GM19099 (cell line): ENCODE data around the gene TMPRSS9.

Source experiments
- POLR2A ChIP-seq: IDR thresholded peaks from 3 replicates; pipeline ENCODE4 v1.6.1; 2011; ENCODE audit warnings: low read depth; ENCODE audit not compliant: insufficient read length; ENCODE audit errors: extremely low read depth

The TMPRSS9 gene

DNA sequence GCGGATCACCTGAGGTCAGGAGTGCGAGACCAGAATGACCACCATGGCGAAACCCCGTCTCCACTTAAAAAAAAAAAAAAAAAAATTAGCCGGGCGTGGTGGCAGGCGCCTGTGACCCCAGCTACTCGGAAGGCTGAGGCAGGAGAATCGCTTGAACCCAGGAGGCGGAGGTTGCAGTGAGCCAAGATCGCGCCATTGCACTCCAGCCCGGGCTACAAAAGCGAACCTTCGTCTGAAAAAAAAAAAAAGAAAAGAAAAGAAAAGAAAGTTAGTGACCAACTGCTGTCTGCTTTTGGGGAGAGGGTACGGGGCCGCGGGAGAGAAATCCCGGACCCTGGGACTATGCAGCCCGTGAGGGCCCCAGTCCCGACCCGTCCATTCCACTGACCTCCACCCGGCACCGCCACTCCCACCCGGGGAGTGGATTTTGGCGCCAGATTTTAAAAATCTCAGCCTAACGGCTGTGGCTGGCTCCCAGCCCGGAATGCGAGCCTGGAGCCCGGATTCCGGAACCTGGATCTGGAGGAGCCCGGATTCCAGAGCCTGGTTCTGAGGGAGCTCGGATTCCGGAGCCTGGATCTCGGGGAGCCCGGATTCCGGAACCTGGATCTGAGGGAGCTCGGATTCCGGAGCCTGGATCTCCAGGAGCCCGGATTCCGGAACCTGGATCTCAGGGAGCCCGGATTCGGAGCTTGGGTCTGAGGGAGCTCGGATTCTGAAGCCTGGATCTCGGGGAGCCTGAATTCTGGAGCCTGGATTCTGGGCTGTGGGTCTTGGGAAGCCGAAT is 102.8 kb downstream of the TMPRSS9 start:
- TF ChIP-seq POLR2A: no peak

GRCh38 chr19:2464389-2464788 is 104.3 kb downstream of the TMPRSS9 start:
- TF ChIP-seq POLR2A: no peak

GRCh38 chr19:2468596-2468995 is 108.5 kb downstream of the TMPRSS9 start:
- no peak for TF ChIP-seq POLR2A

GRCh38 chr19:2469102-2469914 is 109.2 kb downstream of the TMPRSS9 start:
- TF ChIP-seq POLR2A: no peak

GRCh38 chr19:2474232-2475017 is 114.4 kb downstream of the TMPRSS9 start:
- TF ChIP-seq POLR2A: no peak

DNA sequence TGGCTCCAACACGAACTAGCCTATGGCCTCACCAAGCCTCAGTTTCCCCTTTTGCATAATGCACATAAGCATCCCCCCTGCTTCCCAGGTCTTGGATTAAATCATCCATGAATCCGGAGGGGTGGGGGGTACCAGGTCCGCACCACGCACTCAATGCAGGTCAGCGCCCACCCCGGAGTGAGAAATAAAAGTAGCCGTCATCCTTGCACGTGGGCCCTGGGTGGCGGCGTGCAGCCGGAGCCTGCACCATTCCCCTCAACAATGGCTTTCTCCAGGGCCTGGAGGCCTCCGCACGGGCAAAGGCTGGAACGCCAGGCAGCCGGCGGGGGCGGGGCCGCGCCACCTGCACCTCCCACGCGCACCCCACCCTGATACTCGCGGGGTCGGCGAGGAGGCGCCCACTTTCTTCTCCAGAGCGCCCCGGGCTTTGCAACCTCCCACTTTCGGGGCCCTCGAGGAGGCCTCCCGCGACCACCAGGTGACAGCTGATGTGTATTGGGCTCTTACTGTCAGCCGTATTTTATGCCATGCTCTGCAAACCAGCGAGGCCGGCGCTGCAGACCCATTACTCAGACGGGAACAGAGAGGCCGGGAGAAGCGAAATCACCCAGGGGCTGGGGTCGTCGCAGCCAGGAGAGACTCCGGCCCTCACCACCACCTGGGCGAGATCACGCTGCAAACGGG is 115.1 kb downstream of the TMPRSS9 start:
- no peak for TF ChIP-seq POLR2A
